ENCODE measurements around the gene DNAJC22.

- TF ChIP-seq CTCF (IDR thresholded peaks at IDR 0.05; ENCODE audit: poor library complexity, severe bottlenecking) (no peak), REST (IDR thresholded peaks at IDR 0.05; ENCODE audit: borderline replicate concordance) (no peak)
Observed at GRCh38 chr12:49400304-49400703, 53.6 kb downstream of the DNAJC22 start.
